PFSK-1 (cell line): Measurements from ENCODE around the gene FRG2.

Source experiments
- POLR2AphosphoS5 ChIP-seq: IDR thresholded peaks from 2 replicates; pipeline ENCODE4 v1.6.1; 2012; ENCODE audit warnings: low read depth, mild to moderate bottlenecking, control low read depth, low read length, moderate library complexity
- REST ChIP-seq, 2 experiments: IDR thresholded peaks; 2 replicates each; pipeline versions ENCODE4 v1.6.1 to v1.8.0; 2011 to 2012; ENCODE audit warnings: low read depth in 2 of 2, low read length in 2 of 2, control low read depth in 1 of 2, inconsistent platforms in 1 of 2, mild to moderate bottlenecking in 1 of 2, moderate library complexity in 1 of 2; ENCODE audit not compliant: insufficient read depth in 1 of 2
- SIN3A ChIP-seq: IDR thresholded peaks from 2 replicates; pipeline ENCODE4 v1.6.1; 2012; ENCODE audit warnings: mild to moderate bottlenecking, low read length, moderate library complexity, borderline replicate concordance; ENCODE audit not compliant: insufficient read depth

GRCh38 chr4:190019023-190019858 is 7.8 kb downstream of the FRG2 start:
- TF ChIP-seq POLR2AphosphoS5 (no peak), REST (IDR thresholded peaks at IDR 0.05; ENCODE audit: insufficient read depth in 1 of 2, low read depth in 2 of 2, low read length in 2 of 2) (no peak), SIN3A (no peak)
